Epithelial cell of esophagus (primary cell): Measurements from ENCODE around the gene PSMB7.

Experiments
- DNase-seq: peaks from one replicate; pipeline ENCODE4 v3.0.0; 2010; ENCODE audit warnings: low read depth
- H3K4me3 ChIP-seq: 2 replicates; pipeline ENCODE4 v1.5.1; 2011; ENCODE audit warnings: mild to moderate bottlenecking, low read length, control low read depth
- TF ChIP-seq, protein P1 (sequence below): IDR thresholded peaks from 2 replicates; pipeline ENCODE4 v1.5.1; 2011; ENCODE audit warnings: low read depth, mild to moderate bottlenecking, low read length, control low read depth, inconsistent platforms; ENCODE audit not compliant: insufficient read depth; ENCODE audit errors: missing control alignments

The PSMB7 gene

DNA sequence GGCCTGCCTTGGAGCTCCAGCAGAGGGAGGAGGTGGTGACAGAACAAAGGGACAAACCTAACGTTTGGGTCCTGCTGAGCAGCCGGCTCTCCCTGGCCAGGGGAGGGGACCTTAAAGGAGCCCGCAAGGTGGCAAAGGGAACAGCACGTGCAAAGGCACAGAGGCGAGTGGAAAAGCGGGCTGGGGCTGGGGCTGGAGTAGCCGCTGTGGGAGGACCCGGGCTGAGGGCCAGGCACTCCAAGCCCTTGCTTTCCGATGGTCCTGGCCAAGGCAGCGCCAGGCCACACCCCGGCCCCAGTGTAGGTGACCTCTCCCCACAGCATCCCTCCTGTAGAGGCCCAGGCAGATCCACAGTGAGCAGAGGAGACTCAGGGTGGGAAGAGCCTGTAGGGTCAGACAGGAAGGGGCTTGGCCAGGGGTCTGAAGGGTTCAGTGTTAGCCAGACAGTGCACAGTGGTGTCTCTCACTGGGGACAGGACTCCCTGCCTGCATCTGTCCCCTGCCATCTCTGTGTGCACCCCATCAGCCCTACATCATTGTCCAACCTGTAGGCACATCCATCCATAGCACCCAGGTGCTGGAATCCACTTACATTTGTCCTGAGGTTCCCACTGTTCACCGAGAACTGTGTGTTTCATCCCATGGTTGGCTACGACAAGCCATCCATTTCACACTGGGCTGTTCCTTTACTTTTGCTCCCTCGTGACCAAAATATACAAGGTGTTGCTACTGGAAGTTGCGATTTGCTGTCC is 80.5 kb downstream of the PSMB7 start:
- TF ChIP-seq, protein P1, sequence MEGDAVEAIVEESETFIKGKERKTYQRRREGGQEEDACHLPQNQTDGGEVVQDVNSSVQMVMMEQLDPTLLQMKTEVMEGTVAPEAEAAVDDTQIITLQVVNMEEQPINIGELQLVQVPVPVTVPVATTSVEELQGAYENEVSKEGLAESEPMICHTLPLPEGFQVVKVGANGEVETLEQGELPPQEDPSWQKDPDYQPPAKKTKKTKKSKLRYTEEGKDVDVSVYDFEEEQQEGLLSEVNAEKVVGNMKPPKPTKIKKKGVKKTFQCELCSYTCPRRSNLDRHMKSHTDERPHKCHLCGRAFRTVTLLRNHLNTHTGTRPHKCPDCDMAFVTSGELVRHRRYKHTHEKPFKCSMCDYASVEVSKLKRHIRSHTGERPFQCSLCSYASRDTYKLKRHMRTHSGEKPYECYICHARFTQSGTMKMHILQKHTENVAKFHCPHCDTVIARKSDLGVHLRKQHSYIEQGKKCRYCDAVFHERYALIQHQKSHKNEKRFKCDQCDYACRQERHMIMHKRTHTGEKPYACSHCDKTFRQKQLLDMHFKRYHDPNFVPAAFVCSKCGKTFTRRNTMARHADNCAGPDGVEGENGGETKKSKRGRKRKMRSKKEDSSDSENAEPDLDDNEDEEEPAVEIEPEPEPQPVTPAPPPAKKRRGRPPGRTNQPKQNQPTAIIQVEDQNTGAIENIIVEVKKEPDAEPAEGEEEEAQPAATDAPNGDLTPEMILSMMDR: no peak
- H3K4me3 ChIP-seq: no peak overlapping the region
- DNase-seq: no peak

DNA sequence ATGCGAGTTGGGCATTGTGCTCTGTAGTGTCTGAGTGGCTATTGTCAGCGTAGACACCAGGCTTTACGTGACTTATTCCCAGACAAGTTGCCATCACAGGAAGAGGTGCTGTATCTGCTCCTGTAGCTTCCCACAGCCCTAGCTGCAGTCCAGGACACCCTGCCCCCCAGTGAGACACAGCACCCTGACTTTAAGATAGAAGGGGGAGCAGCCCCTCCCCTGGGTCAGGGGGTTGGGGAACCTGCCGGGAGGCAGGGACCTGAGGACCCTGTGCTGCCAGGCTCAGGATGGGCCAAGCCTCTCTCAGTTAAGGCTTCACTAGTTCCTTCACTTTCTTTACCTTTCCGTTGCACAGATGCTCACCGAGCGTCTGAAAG is 82.1 kb downstream of the PSMB7 start:
- no peak for DNase-seq
- no peak overlapping the region for H3K4me3 ChIP-seq
- TF ChIP-seq, protein P1: no peak

GRCh38 chr9:124332361-124333202 is 82.7 kb downstream of the PSMB7 start:
- H3K4me3 ChIP-seq: no peak overlapping the region
- TF ChIP-seq, protein P1: no peak
- DNase-seq: no peak

- DNase-seq: no peak
Measured at GRCh38 chr9:124331580-124331979, 83.7 kb downstream of the PSMB7 start.

DNA sequence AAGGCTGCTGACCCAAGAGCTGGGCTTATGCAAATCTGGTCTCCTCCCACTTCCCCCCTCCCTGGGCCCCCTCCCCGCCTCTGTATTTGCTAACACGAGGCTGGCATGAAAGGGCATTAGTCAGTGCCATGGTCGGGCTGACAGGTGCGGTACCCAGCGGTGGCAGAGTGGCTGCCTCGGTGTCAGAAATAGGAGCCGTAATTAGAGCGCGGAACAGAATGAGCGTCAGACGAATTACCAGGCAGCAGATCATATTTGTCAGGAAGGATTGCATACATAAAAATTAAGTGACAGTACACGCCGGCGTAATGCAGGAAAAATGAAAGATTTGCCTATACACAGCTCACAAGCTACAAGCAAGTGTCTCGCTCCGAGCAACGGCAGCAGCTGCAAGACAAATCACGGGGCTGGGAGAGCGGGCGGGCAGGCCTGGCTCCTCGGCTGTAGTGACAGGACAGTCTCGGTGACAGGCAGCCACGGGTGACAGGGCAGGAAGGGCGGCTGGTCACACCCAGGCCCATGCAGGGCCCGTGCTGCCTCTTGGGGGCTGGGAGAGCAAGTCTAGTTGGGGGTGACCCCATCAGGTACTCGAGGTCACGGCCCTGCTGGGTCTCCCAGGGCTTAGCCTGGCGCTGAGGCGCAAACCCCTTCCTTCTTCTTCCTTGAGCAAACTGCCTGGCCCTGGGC is 85.1 kb downstream of the PSMB7 start:
- H3K4me3 ChIP-seq: no peak overlapping the region
- TF ChIP-seq, protein P1: no peak
- DNase-seq: no peak

More at GRCh38 chr9:124331580-124331979, 83.7 kb downstream of the PSMB7 start:
- TF ChIP-seq, protein P1: no peak
- no peak overlapping the region for H3K4me3 ChIP-seq

DNA sequence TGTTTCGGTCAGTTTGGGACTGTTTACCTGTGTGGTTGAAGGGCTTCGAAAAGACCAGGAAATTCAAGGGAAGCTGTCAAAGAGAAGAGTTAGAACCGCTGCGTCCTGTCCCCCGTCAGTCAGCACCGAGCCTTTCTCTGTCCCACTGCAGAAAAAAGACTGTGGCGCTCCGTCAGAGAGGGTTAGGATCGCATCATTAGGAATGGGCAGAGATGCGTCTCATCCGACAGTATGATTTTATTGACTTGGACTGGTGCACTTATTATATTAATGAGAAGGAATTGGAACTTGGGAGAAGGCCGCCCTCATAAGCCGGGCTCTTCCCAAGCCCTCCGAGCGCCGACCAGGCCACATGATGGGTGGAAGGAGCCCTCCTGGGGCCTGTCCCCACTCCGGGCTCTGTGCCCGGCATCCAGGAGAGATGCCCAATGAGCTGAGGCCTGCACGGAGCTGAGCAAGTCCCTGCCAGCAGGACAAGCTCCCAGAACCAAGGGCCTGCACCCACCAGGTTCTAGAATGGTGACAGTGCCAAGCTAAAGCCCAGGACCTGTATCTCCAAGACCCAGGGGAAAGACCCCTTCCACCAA is 85.9 kb downstream of the PSMB7 start:
- TF ChIP-seq, protein P1: no peak
- H3K4me3 ChIP-seq: no peak overlapping the region
- DNase-seq: no peak
